A673 (cell line): ENCODE data around the gene PPP2R1A. TPM values are rescaled to one million over a fixed set of nuclear protein-coding genes. Genes with fewer than 3 reads are reported as not detected.

ENCODE experiments used
- BruUV-seq: library from RNA; stranded (reverse); fragments of 400-500 nt; replicated peaks from 2 replicates; lab custom pipeline; 2021; lab: Mats Ljungman, UMichigan
- CTCF ChIA-PET: fragments of 300-600 bp; sonication (Branson Sonifier 250); formaldehyde crosslinking; loops from one replicate; lab custom pipeline; 2022; ENCODE audit warnings: antibody characterized with exemption; lab: Charles Lee
- POLR2A ChIA-PET: fragments of 300-600 bp; sonication (Branson Sonifier 250); formaldehyde crosslinking; loops from one replicate; lab custom pipeline; 2022; ENCODE audit warnings: antibody characterized with exemption; ENCODE audit not compliant: low non-redundant PET; lab: Charles Lee
- DNase-seq: peaks from one replicate; pipeline ENCODE4 v3.0.0-alpha.2; 2015; ENCODE audit warnings: low spot score
- H3K27ac ChIP-seq: fragments of 200-600 bp; sonication (generic); 2 replicates; pipeline ENCODE4 v1.5.1; 2016; ENCODE audit warnings: mixed run types, low read depth, mild to moderate bottlenecking, mixed read lengths, antibody characterized with exemption, low read length; ENCODE audit not compliant: poor library complexity, severe bottlenecking
- H3K27me3 ChIP-seq: fragments of 200-600 bp; sonication (generic); replicated peaks from 2 replicates; pipeline ENCODE4 v1.6.1; 2017; ENCODE audit warnings: mixed run types, low read depth, mild to moderate bottlenecking, mixed read lengths, antibody characterized with exemption, low read length; ENCODE audit not compliant: insufficient read depth, poor library complexity
- H3K36me3 ChIP-seq: fragments of 200-600 bp; sonication (generic); 2 replicates; pipeline ENCODE4 v1.6.1; 2016; ENCODE audit warnings: mixed run types, mild to moderate bottlenecking, mixed read lengths, antibody characterized with exemption, low read length; ENCODE audit not compliant: insufficient read depth, poor library complexity, severe bottlenecking
- H3K4me1 ChIP-seq: fragments of 200-600 bp; sonication (generic); 2 replicates; pipeline ENCODE4 v1.6.1; 2017; ENCODE audit warnings: mixed run types, mild to moderate bottlenecking, mixed read lengths, antibody characterized with exemption, low read length; ENCODE audit not compliant: insufficient read depth, poor library complexity, severe bottlenecking
- H3K4me3 ChIP-seq: fragments of 200-600 bp; sonication (generic); 2 replicates; pipeline ENCODE4 v1.5.1; 2016; ENCODE audit warnings: low read depth, mixed run types, mild to moderate bottlenecking, mixed read lengths, low read length; ENCODE audit not compliant: poor library complexity, severe bottlenecking
- H3K9me3 ChIP-seq: fragments of 200-600 bp; sonication (generic); 2 replicates; pipeline ENCODE4 v1.6.1; 2016; ENCODE audit warnings: mixed run types, low read depth, mild to moderate bottlenecking, mixed read lengths, antibody characterized with exemption, low read length; ENCODE audit not compliant: poor library complexity, severe bottlenecking
- EZH2 ChIP-seq: fragments of 200-600 bp; sonication (generic); IDR thresholded peaks from 2 replicates; pipeline ENCODE4 v1.6.1; 2017; ENCODE audit warnings: borderline replicate concordance, low read depth, mild to moderate bottlenecking, mixed read lengths, antibody characterized with exemption, low read length; ENCODE audit not compliant: poor library complexity, severe bottlenecking
- intact Hi-C: fragments of 100-400 bp; cut with micrococcal nuclease; formaldehyde crosslinking; loops from one replicate; pipeline ENCODE4 v1.10.0; 2022; ENCODE audit not compliant: unreplicated experiment
- total RNA-seq: library from RNA; stranded (reverse); gene quantifications from 2 replicates; pipeline ENCODE4 v1.2.3, GENCODE V29; 2021
- TF ChIP-seq, protein P1 (sequence below): fragments of 300-800, 200-600 bp; sonication (generic); conservative IDR thresholded peaks from 2 replicates; pipeline ENCODE4 v1.5.1; 2017; ENCODE audit warnings: low read depth, mild to moderate bottlenecking, antibody characterized with exemption, low read length, moderate library complexity, mixed read lengths

PPP2R1A gene
- total RNA-seq, 1 experiment from 2014 or later, result 324 TPM

DNA sequence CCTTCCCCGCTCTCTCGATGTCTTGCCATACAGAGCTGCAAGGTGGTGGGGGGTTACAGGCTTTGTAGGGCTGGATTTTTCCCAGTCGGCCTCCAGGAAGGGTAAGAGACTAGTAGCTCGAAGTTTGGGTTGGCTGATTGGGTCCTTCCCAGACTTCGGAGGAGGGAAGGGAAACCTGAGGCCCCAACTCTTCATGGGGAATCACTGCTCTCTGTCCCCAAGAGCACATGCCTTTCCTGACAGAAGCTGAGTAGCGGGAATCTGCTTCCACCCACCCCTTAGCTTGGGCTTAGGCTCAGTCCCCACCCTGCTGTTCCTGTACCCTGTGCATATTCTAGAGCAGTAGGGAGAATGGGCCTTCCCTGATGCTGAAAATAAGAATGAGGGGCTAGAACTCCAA lies 39.7 kb downstream of the PPP2R1A start:
- H3K36me3 ChIP-seq, result peaks cover 33% of the 10 kb centered on the region
- intact Hi-C loops, result no loop called here
- TF ChIP-seq, protein P1, sequence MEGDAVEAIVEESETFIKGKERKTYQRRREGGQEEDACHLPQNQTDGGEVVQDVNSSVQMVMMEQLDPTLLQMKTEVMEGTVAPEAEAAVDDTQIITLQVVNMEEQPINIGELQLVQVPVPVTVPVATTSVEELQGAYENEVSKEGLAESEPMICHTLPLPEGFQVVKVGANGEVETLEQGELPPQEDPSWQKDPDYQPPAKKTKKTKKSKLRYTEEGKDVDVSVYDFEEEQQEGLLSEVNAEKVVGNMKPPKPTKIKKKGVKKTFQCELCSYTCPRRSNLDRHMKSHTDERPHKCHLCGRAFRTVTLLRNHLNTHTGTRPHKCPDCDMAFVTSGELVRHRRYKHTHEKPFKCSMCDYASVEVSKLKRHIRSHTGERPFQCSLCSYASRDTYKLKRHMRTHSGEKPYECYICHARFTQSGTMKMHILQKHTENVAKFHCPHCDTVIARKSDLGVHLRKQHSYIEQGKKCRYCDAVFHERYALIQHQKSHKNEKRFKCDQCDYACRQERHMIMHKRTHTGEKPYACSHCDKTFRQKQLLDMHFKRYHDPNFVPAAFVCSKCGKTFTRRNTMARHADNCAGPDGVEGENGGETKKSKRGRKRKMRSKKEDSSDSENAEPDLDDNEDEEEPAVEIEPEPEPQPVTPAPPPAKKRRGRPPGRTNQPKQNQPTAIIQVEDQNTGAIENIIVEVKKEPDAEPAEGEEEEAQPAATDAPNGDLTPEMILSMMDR, result no peak
- no peak overlapping the region for H3K27ac ChIP-seq
- ChIA-PET POLR2A (no interaction called here), CTCF (no interaction called here)
- DNase-seq, result no peak
- no peaks in the 10 kb centered on the region for H3K27me3 ChIP-seq
- no peaks in the 10 kb centered on the region for H3K4me1 ChIP-seq
- no peak overlapping the region for H3K4me3 ChIP-seq
- no TSS peak for BruUV-seq
- no peaks in the 10 kb centered on the region for H3K9me3 ChIP-seq

DNA sequence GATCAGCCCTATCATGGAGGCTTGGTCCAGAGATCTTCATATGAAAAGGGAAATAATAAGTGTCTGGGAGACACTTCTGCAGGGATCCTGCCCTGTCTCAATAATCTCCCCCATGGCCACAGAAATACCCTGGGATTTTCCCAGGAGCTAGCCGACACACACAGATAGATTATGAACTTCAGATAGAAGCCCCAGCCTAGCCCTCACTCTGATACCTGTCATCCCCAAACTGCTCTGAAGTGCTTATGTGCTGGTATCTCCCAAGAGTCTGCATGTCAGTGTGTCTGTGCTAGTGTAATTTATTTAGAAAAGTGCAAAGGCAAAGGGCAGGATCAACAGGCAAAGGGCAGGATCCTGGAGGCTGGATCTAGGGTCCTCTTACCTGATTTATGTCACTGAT lies 40.8 kb downstream of the PPP2R1A start:
- Histone ChIP-seq H3K4me3 (no peak overlapping the region), H3K4me1 (no peaks in the 10 kb centered on the region), H3K9me3 (no peaks in the 10 kb centered on the region), H3K27ac (no peak overlapping the region), H3K27me3 (no peaks in the 10 kb centered on the region), H3K36me3 (peaks cover 25% of the 10 kb centered on the region)
- ChIA-PET CTCF (no interaction called here), POLR2A (no interaction called here)
- DNase-seq, result no peak
- intact Hi-C loops, result no loop called here
- TF ChIP-seq EZH2, result no peak
- TF ChIP-seq, protein P1, result no peak
- no TSS peak for BruUV-seq

DNA sequence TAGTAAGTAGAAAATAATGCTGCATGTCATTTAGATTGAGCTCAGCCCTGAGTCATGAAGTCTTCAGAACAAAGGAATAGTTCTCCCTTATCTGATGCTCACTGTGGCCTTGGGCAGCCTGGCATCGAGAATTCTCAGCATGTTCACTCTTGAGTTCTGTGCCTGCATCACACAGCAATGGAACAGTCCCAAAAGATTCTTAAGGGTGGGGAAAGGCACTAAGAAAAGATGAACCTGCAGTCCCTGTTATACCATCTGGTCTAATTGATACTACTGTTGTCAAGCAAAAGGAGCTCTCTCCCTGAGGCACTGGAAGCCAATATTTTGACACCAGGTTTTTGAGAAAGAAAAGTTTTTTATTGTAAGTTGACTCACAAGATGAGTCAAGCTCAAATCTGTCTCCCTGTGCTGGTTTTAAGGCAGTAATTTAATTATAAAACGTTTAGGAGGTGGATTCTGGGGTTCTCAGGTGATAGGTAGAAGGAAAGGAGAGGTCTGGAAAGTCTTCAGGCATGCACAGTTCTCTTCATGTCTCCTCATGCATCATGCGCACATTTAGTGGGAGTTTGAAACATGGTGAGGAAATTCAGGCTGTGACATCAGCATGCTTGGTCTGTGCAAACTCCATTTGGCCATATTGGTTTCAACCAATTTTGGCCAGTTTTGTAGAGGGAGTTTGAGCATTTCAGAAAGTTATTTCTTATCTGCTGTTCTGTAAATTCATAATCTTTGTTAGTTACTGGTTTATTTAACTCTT lies 41.5 kb downstream of the PPP2R1A start:
- no TSS peak for BruUV-seq
- intact Hi-C loops, result no loop called here
- no peak for DNase-seq
- Histone ChIP-seq H3K9me3 (no peaks in the 10 kb centered on the region), H3K36me3 (peaks cover 18% of the 10 kb centered on the region), H3K27ac (no peak overlapping the region), H3K4me1 (no peaks in the 10 kb centered on the region), H3K4me3 (no peak overlapping the region), H3K27me3 (no peaks in the 10 kb centered on the region)
- ChIA-PET POLR2A (no interaction called here), CTCF (no interaction called here)
- TF ChIP-seq, protein P1, result no peak
- no peak for TF ChIP-seq EZH2
